RKO (cell line): ENCODE data around the gene TMC7.
"Not testable (repeated sequence)": the region's sequence is repeated elsewhere in the genome, so short reads cannot be mapped to it uniquely, and the experiment has no call there.

Experiments used
- DNase-seq: peaks from one replicate; pipeline ENCODE4 v3.0.0-alpha.2; 2016; ENCODE audit warnings: low spot score

The TMC7 gene

DNA sequence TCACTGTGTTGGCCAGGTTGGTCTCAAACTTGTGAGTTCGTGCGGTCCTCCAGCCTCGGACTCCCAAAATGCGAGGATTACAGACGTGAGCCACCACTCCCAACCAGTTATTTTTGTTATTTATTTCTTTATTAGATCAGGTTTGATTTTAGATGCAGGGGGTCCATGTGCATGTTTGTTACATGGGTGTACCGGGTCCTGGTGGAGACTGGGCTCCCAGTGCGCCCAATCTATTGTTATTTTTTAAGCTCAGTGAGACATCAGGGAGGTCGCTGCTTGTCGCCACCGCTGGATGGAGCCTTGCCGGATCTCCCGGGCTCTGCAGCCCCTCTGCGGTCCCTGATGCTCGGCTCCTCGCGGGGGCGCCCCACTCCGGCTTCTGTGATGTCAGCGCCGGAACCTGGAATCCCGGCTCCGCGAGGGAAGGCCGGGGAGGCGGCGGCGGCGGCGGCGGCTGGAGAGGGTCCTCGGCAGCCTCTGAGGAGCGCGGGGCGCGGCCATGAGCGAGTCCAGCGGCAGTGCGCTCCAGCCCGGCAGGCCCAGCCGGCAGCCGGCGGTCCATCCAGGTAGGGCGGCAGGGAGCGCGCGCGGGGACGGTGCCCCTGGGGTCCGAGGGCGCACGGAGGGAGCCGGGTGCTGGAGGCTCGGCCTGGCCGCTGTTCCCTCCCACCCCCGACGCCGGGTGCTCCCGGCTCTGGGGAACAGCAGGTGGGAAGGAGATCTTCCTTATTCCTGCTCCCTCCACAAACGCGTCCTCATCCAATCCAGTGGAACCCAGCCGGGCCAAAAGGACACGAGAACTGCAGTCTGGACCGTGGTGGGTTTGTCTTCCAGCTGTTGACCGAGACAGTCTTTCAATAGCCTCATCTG lies at the start of gene TMC7:
Gene TMC7 (plus strand): TSS at position 370 of the 870 bp plus-strand sequence. CDS start 130 bp downstream, at position 500.
- DNase-seq = peak; percentile 91

- DNase-seq = no peak
Measured at GRCh38 chr16:18936727-18937340, 46.9 kb upstream of the TMC7 start.

DNA sequence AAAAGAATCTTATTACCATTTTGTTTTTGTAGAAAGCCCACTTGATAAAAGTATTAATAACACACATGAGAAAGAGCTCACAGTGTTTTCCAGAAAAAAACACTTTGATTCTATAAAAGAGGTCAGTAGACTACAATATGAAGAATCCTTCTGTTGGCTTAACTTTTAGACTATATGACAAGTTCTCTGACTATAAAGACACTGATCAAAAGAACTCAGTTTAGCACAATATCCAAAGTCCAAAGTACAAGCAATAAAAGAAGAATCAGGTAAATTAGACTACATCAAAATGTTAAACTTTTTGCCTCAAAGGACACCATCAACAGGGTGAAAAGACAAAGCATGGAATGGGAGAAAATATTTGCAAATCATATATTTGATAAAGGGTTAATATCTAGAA lies 46.3 kb upstream of the TMC7 start:
- DNase-seq = no peak

DNA sequence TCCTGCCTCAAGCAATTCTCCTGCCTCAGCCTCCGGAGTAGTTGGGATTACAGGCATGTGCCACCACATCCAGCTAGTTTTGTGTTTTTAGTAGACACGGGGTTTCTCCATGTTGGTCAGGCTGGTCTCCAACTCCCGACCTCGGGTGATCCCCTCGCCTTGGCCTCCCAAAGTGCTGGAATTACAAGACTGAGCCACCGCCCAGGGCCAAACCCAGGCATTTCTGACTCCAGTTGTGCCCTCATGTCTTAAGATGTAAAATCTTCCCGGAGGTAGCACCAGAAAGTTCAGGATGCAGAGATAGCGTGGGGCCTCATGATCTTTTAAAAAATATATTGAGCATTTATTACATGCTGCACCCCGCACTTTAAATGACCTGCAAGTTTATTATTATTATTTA lies 44.7 kb upstream of the TMC7 start:
- no peak for DNase-seq

GRCh38 chr16:18941471-18941870 lies 42.3 kb upstream of the TMC7 start:
- DNase-seq = no peak

DNA sequence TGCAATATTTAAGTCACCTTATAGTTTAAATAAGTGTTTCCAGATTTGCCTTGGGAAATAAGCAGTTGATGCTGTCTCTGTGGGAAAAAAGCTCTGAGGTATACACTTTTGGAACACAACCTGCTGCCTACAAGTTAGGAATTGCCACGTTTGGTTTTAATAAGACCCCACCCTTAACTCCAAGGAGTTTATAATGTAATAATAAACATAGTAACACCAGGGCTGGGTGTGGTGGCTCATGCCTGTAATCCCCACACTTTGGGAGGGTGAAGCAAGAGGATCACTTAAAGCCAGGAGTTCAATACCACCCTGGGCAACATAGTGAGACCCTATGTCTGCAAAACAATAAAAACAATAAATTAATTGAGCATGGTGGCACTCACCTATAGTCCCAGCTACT lies 41.7 kb upstream of the TMC7 start:
- no peak for DNase-seq

DNA sequence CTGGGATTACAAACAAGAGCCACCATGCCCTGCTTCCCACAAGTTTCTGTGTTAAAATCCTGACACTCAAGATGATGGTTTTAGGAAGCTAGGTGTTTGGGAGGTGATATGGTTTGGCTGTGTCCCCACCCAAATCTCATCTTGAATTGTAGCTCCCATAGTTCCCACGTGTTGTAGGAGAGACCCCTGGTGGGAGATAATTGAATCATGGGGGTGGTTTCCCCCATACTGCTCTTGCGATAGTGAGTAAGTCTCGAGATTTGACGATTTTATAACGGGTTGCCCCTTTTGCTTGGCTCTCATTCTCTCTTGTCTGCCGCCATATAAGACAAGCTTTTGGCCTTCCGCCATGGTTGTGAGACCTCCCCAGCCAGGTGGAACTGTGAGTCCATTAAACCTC lies 40.3 kb upstream of the TMC7 start:
- no peak for DNase-seq

DNA sequence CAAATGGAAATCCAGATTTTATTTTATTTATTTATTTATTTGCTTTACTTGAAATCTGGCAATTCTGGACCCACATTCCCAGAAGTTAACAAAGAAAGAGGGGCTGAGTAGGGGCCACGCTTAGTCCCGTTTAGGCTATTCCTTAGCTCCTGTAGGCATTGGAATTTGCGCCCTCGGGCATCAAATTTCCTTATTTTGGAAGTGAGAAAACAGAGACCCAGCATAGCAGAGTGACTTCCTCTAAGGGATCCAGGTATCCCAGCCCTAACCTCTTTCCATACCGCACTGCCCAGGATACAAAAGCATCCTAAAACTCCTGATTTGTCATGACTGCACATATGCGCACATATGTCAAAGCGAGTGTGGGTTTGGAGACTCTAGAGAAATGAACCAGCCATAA lies 38.5 kb upstream of the TMC7 start:
- no peak for DNase-seq

GRCh38 chr16:18948372-18949020 lies 35.2 kb upstream of the TMC7 start:
- DNase-seq = no peak

GRCh38 chr16:18950469-18951185 lies 33.1 kb upstream of the TMC7 start:
- DNase-seq = no peak

DNA sequence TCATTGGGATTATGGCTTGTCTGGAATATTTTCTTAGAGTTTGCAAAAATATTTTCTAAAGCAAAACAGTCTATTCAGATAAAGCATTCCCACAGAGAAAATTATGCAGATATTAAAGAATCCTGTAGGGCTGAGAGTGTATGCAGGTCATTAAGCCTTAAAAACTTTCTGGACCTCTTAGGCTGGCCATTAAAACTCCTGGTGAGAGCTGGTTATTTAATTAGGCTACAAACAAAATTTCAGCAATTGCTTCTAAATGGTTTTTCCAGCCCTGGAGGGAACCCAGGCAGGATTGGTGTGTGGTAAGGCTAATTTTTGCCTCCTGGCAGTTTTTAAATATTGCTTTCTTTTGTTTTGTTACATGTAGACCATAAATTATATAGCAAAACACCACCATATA lies 30.2 kb upstream of the TMC7 start:
- DNase-seq = no peak

GRCh38 chr16:18955874-18956580 lies 27.7 kb upstream of the TMC7 start:
- not testable (repeated sequence) for DNase-seq

DNA sequence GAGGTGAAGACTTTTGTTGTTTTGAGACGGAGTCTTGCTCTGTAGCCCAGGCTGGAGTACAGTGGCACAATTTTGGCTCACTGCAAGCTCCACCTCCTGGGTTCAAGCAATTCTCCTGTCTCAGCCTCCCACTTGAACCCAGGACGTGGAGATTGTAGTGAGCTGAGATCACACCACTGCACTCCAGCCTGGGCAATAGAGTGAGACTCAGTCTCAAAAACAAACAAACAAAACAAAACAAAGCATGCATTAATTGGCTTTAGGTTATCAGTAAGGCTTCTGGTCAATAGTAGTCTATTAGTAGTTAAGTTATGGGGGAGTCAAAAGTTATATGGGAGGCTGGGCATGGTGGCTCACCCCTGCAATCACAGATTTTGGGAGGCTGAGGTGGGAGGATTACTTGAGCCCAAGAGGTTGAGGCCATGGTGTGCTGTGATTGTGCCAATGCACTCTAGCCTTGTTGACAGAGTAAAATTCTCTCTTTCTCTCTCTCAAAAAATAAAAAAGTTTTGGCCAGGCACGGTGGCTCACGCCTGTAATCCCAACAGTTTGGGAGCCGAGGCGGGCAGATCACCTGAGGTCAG lies 27.0 kb upstream of the TMC7 start:
- DNase-seq = not testable (repeated sequence)

- no peak for DNase-seq
Measured at GRCh38 chr16:18958621-18959029, 25.1 kb upstream of the TMC7 start.

DNA sequence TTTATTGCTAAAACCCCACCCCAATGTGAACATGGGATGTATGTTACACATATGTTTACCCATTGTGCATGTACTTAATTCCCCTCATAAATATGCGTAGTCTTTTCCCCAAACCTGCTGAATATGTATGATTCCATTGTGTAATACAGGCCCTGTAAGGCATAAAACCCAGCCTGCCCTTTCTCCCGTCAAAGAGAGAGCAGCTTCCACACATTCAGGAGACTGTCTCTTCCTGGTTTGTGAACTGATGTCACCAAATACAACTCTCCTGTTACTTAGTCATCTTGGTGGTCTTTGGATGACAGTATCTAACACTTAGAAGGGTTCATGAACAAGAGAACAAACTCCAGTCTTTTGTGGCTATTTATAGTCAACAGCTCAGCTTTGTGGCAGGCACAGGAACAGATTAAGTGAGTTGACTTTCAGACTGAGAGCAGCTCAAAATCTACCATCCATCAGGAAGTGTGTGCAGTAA lies 24.7 kb upstream of the TMC7 start:
- peak; percentile 16 for DNase-seq

DNA sequence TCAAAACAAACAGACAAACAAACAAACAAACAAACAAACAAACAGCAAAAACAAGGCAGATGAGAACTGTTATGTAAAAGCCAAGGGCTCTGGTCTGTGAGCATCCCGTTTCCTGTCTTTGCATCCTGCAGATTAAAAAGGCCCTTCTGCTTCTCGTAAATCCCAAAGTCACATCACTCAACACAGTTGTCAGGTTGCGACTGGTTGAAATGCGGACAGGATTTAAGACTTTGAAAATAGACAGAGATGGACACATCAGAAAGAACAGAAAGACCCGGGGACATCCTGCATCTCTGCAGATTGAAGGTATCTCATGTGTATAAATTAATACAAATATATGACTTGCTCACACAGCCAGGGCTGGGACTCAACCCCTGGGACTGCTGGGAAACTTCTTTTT lies 18.2 kb upstream of the TMC7 start:
- DNase-seq = no peak

GRCh38 chr16:18966791-18967190 lies 16.9 kb upstream of the TMC7 start:
- no peak for DNase-seq

- peak; percentile 74 for DNase-seq
Measured at GRCh38 chr16:18969050-18969854, 14.5 kb upstream of the TMC7 start.

GRCh38 chr16:18969855-18970240 lies 13.9 kb upstream of the TMC7 start:
- DNase-seq = no peak

- no peak for DNase-seq
Measured at GRCh38 chr16:18975109-18975508, 8.6 kb upstream of the TMC7 start.
